C4-2B (cell line): Measurements from ENCODE around the gene EPB41.

Source experiments
- H3K27ac ChIP-seq: fragments of 450-650 bp; 2 replicates; pipeline ENCODE4 v1.5.1; 2017
- ZFX ChIP-seq: fragments of 450-650 bp; IDR thresholded peaks from 2 replicates; pipeline ENCODE4 v1.6.1; 2017
- TF ChIP-seq, protein P1 (sequence below): fragments of 450-650 bp; conservative IDR thresholded peaks from 2 replicates; pipeline ENCODE4 v1.5.1; 2017; ENCODE audit warnings: mild to moderate bottlenecking

Gene EPB41

DNA sequence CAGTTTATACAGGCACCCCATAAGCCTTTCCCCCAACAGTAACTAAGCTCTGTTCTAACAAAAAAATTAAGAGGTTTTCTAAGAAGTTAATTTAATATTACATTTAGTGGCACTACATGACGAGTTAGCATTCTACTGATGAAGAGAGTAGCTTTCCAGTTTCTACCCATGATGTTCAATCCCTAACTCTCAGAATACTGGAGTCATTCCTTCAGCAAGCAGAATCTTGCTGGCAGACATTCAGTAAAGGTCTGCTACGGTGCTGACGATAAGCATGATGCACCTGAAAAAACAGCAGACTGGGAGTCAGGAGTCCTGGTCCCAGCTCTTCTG is 242.9 kb downstream of the EPB41 start:
- H3K27ac ChIP-seq = no peak overlapping the region
- TF ChIP-seq, protein P1, sequence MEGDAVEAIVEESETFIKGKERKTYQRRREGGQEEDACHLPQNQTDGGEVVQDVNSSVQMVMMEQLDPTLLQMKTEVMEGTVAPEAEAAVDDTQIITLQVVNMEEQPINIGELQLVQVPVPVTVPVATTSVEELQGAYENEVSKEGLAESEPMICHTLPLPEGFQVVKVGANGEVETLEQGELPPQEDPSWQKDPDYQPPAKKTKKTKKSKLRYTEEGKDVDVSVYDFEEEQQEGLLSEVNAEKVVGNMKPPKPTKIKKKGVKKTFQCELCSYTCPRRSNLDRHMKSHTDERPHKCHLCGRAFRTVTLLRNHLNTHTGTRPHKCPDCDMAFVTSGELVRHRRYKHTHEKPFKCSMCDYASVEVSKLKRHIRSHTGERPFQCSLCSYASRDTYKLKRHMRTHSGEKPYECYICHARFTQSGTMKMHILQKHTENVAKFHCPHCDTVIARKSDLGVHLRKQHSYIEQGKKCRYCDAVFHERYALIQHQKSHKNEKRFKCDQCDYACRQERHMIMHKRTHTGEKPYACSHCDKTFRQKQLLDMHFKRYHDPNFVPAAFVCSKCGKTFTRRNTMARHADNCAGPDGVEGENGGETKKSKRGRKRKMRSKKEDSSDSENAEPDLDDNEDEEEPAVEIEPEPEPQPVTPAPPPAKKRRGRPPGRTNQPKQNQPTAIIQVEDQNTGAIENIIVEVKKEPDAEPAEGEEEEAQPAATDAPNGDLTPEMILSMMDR = no peak

DNA sequence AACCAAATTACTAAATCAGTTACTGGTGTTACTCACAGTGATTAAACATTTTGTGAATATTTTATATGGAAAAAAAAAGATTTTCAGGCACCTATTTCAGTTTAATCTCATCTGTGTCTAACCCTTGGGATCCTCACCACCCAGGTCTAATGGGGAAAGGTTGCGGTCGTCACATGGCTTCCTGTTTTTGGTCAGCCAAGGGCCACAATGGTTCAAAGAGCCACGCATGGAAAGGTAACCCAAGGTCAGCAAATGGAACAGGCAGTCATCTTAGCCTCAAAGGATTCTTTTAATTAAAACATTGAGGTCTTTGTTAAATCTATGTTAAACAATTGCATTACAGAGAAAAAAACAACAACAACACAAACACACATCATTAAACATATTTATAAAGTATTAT is 245.4 kb downstream of the EPB41 start:
- TF ChIP-seq, protein P1 = no peak
- no peak for TF ChIP-seq ZFX
- no peak overlapping the region for H3K27ac ChIP-seq

- no peak overlapping the region for H3K27ac ChIP-seq
- TF ChIP-seq ZFX = no peak
- TF ChIP-seq, protein P1 = no peak
Measured at GRCh38 chr1:29162025-29162424, 247.7 kb downstream of the EPB41 start.

DNA sequence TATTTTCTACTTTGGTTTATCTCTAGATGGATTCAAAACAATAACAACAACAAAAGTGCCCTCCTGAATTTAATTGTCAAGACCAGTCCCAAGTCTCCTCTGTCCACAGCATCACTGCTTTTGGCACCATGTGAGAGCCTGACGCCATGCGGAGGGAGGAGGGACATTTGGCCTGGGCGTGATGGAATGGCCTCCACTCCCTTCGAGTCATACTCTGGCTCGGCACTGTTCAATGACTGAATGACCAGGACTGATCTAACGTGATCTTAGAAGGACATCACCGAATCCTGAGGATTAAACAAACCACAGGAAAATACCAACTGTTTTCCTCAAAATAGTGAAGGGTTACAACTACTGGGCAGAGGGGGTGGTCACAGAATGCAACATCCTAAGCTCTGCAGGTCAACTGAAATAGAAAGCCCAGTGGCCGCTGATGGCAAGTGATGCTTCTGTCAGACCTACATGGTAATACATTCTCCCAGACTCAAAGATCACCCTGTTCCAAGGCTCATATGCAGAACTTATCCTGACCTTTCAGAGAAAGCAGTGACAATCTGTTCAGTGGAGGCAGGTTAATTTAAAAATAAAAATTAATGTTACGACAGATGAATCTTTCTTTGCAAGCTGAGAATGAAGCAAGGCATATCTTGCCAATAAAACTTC is 248.2 kb downstream of the EPB41 start:
- TF ChIP-seq, protein P1 = no peak
- no peak for TF ChIP-seq ZFX
- H3K27ac ChIP-seq = no peak overlapping the region

GRCh38 chr1:29164588-29164987 is 250.2 kb downstream of the EPB41 start:
- H3K27ac ChIP-seq = no peak overlapping the region
- no peak for TF ChIP-seq ZFX
- TF ChIP-seq, protein P1 = no peak

- no peak overlapping the region for H3K27ac ChIP-seq
- TF ChIP-seq, protein P1 = no peak
- TF ChIP-seq ZFX = no peak
Measured at GRCh38 chr1:29166291-29166878, 252.0 kb downstream of the EPB41 start.

DNA sequence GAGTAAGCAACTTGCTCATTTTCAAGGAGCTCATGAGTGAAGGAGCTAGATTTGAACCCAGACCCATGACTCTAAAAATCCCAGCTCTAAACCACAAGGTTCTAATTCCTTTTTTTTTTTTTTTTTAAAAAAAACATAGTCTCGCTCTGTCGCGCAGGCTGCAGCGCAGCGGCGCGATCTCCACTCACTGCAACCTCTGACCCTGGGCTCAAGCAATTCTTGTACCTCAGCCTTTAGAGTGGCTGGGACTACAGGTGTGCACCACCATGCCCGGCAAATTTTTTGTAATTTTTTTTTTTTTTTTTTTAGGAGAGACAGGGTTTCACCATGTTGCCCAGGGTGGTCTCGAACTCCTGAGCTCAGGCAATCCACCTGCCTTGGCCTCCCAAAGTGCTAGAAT is 253.5 kb downstream of the EPB41 start:
- no peak overlapping the region for H3K27ac ChIP-seq
- TF ChIP-seq, protein P1 = no peak
- TF ChIP-seq ZFX = no peak
